Cardiac septum (tissue), 1 donor: ENCODE data around the gene LHX3. TPM values are rescaled to one million over a fixed set of nuclear protein-coding genes. Genes with fewer than 3 reads are reported as not detected.
"Not testable (repeated sequence)": the region's sequence is repeated elsewhere in the genome, so short reads cannot be mapped to it uniquely, and the experiment has no call there.

Experiments
- DNase-seq: peaks from one replicate; pipeline ENCODE4 v3.0.0-alpha.2; 2020; ENCODE audit warnings: low spot score
- intact Hi-C: fragments of 100-400 bp; cut with DNase I; formaldehyde crosslinking; loops from one replicate; pipeline ENCODE4 v1.14.0; 2022
- total RNA-seq: library from RNA; stranded (reverse); fragmentation: NEBNext Ultra II Directional; extraction: Animal tissue kit (Norgen Biotek cat#: 25700); gene quantifications from one replicate; pipeline ENCODE4 v1.2.1, GENCODE V29; 2021
- donor health status: DM: no; HTN: no; CAD: no.

LHX3 gene
- total RNA-seq, 1 donor from 2014 or later: not detected

DNA sequence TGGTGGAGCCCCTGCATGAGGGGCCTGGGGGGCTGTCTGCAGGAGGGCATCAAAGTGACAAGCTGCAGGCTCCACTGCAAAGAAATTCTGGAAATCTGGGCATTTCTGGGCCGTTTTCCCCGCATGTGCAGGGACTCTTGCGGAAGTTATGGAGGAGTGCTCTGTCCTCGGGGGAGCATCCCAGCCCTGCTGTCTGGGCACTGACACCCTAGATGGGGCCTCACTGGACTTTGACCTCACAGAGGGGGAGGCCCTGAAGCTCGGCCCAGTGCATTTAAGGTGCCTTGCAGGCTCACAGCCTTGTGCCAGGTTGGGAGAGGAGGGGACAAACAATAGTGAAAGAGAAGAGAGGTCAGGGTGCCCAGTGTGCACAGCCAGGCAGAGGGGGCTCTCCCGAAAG, 35.4 kb downstream of the LHX3 start:
- intact Hi-C loops: no loop called here
- DNase-seq: no peak

DNA sequence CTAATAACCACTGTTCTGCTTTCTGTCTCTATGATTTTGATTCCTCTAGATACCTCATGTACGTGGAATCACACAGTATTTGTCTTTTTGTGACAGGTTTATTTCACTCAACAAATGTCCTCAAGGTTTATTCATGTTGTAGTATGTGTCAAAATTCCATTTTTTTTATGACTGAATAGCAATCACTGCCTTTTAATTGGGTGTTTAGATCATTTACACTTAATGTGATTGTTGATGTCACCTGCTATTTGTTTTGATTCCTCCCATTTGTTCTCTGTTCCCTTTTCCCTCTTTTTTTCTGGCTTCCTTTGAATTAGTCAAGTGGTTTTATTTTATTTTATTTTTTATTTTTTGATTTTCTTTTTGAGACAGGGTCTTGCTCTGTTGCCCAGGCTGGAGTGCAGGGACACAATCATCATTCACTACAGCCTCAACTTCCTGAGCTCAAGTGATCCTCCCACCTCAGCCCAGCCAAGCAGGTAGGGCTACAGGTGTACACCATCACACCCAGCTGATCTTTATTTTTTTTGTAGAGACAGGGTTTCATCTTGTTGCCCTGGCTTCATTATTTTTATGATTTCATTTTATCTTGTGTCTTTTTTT, 41.6 kb downstream of the LHX3 start:
- DNase-seq: no peak
- intact Hi-C loops: no loop called here

DNA sequence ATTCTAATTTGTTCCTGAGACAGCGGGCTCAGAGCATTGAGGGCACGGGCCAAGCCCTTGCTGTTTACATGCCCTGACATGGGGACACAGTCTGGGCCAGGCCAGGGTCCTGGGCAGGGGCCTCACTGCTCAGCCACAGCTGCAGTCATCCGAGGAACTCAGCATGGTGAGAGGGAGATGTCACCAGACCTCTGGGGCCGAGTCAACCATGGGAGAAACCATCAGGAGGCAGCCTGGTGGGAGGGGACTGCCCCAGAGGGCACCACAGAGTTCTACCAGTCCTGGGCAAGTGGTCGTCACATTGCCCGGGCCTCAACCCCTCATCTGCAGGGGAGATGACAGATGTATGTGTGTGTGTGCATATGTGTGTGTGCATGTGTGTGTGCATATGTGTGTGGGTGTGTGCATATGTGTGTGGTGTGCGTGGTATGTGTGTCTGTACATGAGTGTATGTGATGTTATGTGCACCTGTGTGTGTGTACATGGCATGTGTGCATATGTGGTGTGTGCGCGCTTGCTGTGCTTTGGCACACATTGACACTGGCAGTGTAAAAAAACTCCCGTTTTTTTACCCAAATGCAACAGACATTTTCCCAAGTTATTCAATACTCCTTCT, 43.8 kb downstream of the LHX3 start:
- intact Hi-C loops: no loop called here

DNA sequence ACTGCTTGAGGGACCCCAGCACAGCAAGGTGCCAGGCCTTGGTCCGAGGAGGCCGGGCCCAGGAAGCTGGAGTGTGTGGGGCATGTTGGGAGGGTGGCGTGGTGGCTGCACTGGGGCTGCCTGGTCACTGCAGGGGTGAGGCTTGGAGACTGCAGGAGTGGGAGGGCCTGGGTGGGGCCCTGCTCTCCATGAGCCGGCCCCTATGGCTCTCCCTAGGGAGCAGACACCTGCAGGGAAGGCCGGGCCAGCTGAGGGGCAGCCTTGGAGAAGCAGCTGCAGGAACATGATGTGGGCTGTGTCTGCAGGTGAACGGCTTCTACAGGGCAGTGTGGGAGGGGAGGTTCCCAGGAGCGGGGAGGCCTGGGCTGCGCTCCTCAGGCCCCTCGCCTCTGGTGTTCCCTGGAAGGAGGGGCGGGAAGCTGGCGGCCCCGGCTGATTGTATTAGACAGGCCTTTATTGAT, 44.5 kb downstream of the LHX3 start:
- DNase-seq: no peak

More for the DNA sequence above, 43.8 kb downstream of the LHX3 start:
- DNase-seq: no peak

DNA sequence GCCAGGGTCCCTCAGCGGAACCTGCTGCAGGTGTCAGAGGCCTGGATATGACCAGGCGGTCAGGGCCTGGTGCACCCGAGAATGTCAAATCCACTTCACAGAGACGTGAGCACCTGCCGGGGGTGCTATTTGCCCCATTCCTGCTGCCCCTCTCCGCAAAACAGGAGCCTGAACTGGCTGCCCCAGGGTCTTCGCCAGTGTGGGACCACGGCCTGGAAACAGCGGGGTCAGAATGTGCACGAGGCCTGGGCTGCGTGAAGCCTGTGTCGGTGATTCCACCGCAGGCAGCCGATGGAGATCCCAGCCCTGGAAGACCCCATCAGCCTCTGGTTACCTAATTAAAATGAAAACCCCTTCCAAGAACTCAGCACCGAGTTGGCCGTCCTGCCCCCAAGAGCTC, 45.1 kb downstream of the LHX3 start:
- intact Hi-C loops: no loop called here
- DNase-seq: no peak

More for the DNA sequence above, 44.5 kb downstream of the LHX3 start:
- intact Hi-C loops: no loop called here

DNA sequence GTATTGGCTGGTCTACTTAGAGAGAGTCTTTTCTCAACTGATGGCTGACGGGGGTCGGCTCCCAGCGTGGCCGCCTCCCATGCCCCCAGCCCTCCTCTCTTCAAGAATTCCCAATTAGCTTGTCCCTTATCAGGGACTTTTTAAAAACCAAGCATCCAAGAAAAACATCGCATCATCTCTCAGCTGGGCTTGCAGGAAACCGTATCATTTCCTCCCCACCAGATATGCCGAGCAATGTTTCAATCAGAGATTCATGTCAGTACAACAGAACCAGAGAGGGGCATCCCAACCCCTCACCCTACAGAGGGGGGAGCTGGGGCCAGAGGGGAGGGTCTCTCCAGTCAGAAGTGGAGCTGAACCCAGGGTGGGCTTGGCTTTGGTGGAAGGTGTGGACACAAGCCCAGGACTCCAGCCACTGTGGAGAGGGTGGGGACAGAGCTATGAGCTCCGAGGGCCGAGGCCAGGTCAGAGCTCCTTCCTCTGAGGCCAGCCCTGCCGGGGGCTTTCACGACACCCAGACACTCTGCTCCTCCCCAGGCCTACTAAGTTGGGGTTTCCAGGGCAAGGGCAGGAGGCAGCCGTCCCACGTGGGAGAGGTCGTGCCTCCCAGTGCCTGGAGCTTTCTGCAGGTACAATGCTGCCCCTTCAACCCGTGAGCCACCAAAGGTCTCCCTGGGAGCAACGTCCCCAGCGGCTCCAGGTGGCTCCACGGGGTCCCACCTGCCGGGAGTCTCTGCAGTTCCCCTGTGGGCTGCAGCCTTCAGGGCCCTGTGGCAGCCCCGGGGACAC, 47.3 kb downstream of the LHX3 start:
- intact Hi-C loops: no loop called here
- DNase-seq: no peak

DNA sequence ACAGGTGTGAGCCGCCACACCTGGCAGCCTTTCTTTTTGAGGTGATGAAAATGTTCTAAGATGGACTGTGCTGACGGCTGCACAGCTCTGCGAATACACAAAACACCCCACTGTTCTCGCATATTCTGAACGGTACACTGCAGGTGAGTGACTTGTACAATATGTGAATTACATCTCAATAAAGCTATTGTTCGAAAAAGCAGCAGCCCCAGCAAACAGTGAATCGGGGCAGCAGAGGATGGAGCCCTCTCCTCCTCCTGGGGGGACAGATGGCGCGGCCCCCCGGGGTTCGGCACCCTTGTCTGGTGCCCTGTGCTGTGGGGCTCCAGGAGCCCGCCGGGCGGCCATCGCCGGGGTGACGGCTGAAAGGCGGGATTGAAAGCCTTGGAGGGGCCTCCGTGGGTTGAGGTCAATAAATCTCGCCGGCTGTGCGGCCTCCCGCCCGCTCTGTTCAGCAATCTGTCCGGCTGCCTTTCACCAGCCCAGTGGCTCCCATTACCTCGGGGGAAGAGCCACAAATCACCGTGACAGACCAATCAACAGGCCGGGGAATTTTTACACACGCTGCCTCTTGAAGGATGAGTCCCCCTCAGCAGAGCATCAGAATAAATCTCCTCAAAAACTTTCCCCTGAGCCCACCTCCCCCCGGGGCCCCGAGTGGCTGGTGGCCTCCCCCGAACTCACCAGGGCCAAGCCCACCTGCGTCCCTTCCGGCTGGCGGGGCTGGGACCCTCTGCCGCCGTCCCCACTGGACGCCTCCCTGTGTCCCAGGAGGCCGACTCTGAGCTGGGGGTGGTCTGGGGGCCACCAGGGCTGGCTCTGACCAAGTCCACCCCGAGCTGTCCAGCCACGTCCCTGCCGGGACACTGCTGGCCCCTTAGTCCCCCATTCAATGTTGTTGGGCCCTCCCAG, 48.5 kb downstream of the LHX3 start:
- intact Hi-C loops: no loop called here
- no peak for DNase-seq

DNA sequence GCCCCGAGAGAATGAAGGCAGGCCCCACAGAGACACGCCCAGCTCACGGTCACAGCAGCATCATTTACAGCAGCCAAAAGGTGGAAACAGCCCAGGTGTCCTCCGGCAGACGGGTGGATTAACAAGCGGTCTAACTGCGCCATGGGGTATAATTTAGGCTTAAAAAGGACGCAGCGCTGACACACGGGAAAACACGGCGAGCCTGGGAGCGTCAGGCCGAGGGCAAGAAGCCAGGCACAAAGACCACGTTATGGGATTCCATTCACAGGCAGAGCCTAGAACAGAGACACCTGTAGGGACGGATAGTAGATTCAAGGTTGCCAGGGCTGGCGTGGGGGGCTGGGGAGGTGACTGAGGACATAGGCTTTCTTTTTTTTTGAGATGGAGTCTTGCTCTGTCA, 49.4 kb downstream of the LHX3 start:
- intact Hi-C loops: no loop called here
- no peak for DNase-seq

DNA sequence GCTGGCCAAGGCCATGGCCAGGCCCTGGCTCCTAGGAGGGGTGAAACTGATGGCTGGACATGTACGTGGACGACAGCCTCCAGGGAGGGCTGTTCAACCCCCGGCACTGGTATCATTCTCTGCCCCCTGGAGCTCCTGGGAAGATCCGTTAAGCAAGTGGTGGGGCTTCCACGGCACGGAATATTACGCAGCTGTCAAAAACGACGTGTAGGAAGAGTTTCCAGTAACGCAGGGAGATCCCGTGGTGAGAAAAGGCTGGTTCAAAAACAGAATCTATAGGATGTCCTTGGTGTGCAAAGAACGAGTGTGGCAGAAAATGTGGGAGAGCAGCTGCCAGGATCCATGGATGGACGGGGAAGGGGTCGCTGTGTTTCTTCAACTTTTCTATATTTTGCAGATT, 50.0 kb downstream of the LHX3 start:
- intact Hi-C loops: no loop called here
- no peak for DNase-seq

DNA sequence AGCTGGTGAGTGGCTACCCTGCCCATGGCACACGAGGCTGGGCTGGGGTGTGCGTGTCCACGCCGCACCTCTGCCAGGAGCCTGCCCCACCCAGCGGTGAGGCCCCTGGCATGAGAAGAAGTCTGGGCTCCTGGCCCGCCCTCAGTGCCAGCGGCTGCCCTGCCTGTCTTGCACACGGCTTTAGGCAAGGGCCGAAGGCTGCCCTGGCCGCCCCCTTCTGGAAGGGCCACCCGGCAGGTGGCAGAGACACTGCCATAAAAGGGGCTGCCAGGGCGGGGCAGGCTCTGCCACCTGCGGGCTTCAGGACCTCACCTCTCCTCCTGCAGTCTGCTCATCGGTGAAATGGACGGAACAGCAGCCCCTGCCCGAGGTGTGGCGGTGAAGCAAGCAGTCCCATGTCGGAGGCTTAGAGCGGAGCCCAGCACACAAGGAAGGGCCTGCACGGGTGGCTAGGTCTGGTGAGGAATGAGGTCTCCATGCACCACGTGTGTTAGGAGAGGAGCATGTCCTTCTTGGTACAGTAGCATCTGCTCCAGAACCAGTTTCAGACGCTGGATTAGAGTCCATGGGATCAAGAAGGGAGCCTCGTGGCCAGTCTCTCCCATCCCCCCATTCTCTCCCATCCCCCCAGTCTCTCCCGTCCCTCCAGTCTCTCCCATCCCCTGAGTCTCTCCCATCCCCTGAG, 51.4 kb downstream of the LHX3 start:
- intact Hi-C loops: no loop called here
- DNase-seq: no peak

DNA sequence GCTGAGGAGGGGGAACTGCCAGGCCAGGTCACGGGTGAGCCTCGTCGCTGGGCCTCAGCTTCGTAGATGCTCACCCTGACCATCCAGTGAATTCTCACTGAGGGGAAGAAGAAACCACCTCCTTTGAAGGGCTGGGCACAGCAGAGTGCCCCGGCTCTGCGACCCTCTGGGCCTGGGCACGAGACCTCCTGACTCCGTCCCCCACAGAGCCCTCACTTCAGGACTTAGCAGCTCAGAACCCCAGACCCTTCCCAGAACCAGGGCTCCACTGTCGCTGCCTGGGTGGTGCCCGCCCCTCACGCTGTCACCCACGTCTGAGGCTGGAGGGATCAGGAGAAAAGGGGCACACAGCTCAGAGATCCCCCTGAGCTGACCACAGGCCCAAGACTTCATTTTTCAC, 52.0 kb downstream of the LHX3 start:
- intact Hi-C loops: no loop called here
- DNase-seq: no peak

DNA sequence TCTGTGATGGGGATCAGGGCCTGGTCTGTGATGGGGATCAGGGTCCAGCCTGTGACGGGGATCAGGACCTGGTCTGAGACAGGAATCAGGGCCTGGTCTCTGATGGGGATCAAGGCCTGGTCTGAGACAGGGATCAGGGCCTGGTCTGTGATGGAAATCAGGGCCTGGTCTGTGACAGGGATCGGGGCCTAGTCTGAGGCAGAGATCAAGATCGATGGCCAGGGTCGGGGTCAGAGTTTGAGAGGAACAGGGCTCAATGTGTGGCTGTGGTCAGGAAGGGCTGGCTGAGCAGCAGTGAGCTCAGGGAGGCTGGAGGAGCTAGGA, 52.4 kb downstream of the LHX3 start:
- DNase-seq: no peak
- intact Hi-C loops: no loop called here

DNA sequence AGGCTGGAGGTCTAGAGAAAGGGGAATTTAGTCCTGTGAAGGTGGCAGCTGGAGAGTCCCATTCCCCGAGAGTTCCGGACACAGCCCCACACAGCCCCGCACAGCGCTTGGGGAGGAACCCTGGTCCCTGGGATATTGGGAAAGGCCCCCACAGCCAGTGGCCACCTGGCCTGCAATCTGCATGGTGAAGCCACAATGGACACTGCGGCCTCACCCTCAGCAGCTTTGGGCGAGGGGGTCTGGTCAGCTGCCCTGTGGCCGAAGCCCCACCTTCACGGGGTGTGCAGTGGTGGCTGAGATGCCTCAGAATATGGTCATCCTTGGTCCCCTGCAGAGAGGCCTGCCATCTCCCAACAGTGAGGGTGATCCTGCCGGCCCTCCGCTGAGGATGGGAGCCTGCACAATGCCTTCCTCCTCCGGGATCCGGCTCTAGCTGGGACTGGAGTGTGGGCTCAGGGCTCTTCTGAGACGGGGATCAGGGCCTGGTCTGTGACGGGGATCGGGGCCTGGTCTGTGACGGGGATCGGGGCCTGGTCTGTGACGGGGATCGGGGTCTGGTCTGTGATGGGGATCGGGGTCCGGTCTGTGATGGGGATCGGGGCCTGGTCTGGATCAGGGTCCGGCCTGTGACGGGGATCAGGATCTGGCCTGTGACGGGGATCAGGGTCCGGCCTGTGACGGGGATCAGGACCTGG, 52.9 kb downstream of the LHX3 start:
- DNase-seq: no peak
- intact Hi-C loops: no loop called here

DNA sequence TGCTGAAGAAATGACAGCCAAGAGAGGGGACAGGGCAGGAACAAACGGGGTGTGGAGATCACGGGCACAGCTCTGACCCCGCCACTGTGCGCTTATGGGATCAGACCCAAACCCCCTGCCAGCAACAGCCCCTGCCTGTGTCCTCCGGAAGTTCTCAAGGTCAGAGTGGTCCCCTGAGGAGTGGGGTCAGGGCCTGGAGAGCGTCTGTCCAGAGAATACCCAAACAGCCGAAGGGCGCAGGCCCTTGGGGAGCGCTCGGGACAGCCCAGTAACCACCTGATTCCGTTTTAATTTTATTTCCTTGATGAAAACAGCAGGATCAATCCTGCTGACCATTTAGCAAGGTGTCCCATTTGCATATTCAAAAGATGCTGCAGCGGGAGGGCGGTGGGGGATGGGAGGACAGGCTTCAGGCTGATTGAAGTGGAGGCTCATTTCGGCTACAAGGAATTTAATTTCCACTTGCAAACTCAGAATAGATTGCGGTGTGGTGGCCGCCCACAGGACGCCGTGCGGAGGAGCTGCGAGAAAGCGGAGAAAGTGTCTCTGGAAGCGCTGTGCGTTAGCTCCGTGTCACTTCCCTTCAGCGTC, 53.6 kb downstream of the LHX3 start:
- intact Hi-C loops: no loop called here
- DNase-seq: no peak

DNA sequence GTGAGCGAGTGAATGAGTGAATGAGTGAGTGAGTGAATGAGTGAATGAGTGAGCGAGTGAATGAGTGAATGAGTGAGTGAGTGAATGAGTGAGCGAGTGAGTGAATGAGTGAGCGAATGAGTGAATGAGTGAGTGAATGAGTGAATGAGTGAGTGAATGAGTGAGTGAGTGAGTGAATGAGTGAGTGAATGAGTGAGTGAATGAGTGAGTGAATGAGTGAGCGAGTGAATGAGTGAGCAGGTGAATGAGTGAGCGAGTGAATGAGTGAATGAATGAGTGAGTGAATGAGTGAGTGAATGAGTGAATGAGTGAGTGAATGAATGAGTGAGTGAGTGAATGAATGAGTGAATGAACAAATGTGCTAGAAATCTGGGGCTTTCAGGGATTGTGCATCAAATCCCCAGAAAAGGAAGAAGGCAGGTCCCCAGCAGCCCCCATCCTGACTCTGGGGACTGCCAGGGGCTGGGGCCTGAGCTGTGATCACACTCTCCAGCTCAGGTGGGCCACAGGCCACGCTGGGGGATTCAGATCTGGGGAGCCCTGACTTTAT, 54.2 kb downstream of the LHX3 start:
- intact Hi-C loops, DNase-seq: not testable (repeated sequence)

DNA sequence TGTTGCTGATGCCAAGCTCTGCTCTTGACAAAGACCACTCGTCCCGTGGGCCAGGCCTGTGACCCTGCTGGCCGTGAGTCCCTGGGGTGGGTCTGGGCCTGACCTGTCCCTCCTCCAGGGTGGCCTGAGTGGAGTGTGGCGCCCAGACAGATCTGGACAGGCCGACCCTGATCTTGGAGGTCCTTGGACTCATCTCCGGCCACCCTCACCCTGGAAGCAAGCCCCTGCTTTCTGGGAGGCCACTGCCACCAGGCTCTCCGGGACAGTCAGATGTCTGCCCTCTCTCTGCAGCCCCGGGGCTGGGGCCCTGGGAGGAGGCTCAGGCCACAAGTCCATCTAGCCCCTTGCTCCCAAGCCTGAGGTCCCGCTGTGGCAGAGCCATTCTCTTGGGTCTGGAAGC, 55.1 kb downstream of the LHX3 start:
- intact Hi-C loops: no loop called here
- no peak for DNase-seq

DNA sequence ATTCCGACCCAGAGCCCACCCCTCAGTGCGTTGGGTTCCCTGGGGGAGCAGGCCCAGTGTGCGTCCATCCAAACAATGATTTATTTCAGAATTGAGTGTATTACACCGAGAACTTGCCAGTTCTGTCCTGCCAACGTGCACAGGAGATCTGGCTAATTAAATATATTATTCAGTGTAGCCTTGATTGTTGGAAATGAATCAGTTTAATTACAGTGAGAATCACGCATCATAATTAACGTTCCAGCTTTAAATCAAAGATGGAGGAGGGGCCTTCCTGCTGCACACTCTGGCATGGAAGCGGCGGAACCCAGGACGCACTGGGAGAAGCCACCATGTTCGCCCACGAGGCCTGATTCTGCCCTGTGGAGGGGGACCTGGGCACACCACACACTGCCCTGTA, 55.6 kb downstream of the LHX3 start:
- no peak for DNase-seq

DNA sequence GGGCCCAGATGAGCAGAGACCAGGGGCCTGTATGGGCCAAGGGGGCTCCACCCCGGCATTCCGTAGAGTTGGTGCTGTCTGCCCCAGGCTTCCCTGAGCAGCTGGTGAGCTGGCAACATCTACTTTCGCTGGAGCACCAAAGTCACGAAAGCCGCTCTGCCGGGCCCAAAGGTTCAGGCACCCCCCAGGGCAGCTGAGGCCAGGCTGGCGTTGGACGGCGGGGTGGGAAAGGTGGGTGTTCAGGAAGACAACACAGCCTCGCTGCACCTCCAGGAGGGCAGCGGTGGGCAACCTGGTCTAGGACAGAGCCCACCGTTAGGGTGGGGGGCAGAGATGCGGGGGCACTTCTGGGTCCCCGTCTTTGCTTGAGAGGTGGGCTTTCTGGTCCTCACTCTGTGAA, 56.2 kb downstream of the LHX3 start:
- no peak for DNase-seq
- intact Hi-C loops: no loop called here

More for the DNA sequence above, 55.6 kb downstream of the LHX3 start:
- intact Hi-C loops: no loop called here
